ENCODE measurements around the gene IKZF1.

- TF ChIP-seq CTCF (IDR thresholded peaks at IDR 0.05; ENCODE audit: insufficient read depth, low read length, poor library complexity, severe bottlenecking) = no peak
- TF ChIP-seq EZH2phosphoT487 (conservative IDR thresholded peaks at IDR 0.05; ENCODE audit: low read length) = no peak
Observed at GRCh38 chr7:50324113-50324512, 19.6 kb downstream of the IKZF1 start.

Data from SU-DHL-6 (cell line).